GM21619 (cell line): ENCODE results near the gene PRKCZ.

Source experiments
- ATAC-seq: cut with Tn5 transposase; IDR thresholded peaks from one replicate; pipeline ENCODE4 v1.9.1; 2021; ENCODE audit not compliant: unreplicated experiment

PRKCZ gene

DNA sequence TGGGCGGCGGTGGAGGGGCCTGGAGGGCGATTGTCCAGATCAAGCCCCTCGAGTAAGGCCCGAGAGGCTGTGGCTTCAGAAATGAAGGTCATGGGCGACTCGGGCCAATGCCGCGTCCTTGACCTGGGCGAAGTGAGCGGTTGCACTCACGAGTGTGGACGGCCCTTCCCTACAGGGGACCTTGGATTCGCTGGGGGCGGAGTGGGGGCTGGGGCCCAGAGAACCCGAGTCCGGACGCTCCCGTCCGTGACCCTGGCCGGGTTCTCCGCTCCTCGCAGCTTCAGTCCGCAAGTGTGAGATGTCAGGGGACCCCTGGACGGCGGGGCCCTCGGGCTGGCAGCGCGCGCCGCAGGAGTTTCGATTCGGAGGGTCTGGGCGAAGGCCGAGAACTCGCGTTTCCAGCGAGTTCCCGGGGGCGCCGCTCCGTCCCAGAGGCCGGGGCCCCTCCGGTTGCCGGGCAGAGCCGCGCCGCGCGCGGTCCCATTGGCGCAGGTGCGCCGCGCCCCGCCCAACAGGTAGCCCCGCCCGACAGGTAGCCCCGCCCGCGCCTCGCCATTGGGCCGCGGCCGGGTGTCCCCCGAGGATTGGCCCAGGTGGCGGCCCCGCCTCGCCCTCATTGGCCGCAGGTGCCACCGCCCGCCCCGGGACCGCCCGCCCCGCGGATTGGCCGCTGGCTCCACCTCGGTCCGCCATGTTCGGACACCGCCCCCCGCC lies at the start of gene PRKCZ:
PRKCZ (plus strand) TSS at position 694 of the 714 bp plus-strand sequence. CDS start 220 bp downstream, outside the sequence.
- ATAC-seq, result peak; percentile 67

GRCh38 chr1:2000432-2000831 lies 49.8 kb upstream of the PRKCZ start:
- no peak for ATAC-seq

DNA sequence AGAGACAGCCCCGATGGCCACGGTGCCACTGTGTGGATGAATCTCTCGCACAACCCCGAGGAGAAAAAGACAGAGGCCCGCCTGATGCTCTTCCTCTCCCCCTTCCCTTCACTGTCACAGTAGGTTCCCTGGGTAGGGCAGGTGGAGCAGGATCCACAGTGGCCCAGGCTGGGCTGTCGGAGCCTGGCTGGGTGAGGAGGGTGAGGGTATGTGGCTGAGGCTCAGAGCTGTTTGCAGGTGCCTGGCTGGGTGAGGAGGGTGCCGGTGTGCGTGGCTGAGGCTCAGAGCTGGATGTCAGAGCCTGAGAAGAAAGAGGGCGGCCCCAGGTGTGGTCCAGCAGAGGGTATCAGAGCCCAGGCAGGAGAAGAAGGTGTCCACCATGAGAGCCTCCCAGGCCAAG lies 49.4 kb upstream of the PRKCZ start:
- no peak for ATAC-seq

- ATAC-seq, result no peak
These were observed 48.3 kb upstream of the PRKCZ start for GRCh38 chr1:2001773-2002411.

GRCh38 chr1:2003541-2004131 lies 46.6 kb upstream of the PRKCZ start, which contains the start of gene CFAP74:
TSS of gene CFAP74 (minus strand) at chr1:2003786. CDS start at chr1:1990956, 12,830 bp downstream.
- no peak for ATAC-seq

DNA sequence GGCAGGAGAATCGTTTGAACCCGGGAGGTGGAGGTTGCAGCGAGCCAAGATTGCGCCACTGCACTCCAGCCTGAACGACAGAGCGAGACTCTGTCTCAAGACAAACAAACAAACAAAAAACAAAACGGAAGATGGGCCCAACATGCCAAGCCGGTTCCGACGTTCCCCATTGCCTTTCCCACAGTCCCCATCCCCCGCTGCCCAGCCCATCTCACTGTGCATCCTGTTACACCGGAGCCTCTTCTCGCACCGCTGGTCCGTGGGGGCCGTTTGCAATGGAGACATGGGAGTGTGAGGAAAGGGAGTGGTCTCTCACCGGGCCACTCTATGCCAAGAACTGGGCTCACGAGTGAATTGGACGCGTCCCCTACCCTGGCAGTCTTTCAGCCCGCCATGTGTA lies 45.4 kb upstream of the PRKCZ start:
- no peak for ATAC-seq

- ATAC-seq, result no peak
These were observed 40.8 kb upstream of the PRKCZ start for GRCh38 chr1:2009101-2010053.

DNA sequence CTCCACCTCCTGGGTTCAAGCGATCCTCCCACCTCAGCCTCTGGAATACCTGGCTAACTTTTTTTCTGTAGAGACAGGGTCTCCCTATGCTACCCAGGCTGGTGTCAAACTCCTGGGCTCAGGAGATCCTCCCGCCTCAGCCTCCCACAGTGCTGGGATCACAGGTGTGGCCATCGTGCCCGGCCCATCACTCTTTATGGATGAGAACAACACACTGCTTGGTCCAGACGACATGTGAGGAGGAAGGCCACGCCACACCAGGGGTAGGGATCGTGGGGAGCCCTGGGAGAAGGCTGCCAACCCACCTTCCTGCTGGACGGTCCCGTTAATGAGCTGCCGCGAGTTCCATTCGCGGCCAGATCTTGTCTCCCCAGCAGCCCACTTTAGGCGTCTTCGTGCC lies 36.0 kb upstream of the PRKCZ start:
- no peak for ATAC-seq

DNA sequence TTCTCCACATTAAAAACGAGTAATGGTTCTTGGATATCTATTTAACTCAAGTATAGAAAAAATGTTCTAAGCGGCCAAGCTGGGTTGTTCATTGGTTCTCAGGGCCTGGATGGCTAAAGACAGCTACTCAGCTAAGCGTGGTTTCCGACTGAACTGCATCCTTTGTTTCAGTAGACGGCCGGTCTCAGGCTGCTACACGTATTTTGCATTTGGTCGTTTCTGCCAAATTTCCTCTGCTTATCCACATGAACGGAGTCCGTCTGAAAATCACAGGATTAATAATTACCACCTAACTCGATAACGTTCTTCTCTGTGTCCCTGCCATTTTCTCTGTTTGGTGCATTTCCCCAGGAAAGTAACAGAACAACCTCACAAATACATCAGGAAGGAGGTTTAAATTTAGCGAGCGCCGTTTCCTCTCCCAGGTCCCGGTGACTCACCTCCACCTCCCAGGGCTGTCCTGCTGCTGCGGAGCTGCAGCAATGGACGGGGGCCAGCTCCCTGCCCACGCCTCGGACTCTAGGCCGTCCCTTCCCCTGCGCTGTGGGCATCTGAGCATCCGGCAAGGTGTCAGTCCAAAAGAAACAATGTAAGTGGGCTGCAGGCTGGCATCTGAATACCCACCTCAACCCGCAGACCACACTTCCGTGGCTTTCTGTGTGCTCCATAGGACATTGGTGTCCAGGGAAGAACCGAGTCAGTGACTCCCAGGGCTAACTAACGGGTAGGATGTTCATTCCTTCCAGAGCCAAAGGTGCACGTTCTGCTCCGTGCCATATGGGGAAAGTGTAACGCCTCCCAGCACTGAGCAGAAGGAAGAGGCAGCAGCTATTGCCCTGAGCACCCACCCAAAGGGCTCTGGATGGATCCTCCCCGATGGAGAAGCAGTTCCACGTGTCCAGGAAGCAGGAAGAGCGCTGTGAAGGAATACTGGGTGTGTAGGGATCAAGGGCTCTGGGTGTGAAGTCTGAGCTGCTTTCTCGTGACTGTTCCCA lies 35.2 kb upstream of the PRKCZ start:
- no peak for ATAC-seq

- ATAC-seq, result no peak
These were observed 34.1 kb upstream of the PRKCZ start for GRCh38 chr1:2016123-2016522.

- no peak for ATAC-seq
These were observed 31.7 kb upstream of the PRKCZ start for GRCh38 chr1:2018217-2019171.

DNA sequence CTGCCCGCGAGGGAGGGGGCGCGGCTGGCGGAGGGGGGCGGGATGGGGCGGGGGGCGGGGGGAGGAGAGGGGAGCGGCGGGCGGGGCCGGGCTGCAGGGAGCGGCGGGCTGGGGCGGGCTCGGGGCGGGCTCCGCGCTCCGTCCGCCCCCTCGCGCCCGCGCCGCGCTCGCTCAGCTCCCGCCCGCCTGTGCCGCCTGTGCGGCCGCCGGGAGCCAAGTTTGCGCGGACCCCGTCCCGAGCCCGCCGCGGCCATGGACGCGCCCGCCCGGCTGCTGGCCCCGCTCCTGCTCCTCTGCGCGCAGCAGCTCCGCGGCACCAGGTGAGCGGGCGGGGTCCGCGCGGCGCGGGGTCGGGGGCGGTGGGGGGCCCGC lies 31.1 kb upstream of the PRKCZ start, which contains the start of gene GABRD:
GABRD (plus strand) TSS at position 174 of the 372 bp plus-strand sequence; CDS start at position 253, 79 bp downstream.
- ATAC-seq, result no peak

- no peak for ATAC-seq
These were observed 30.5 kb upstream of the PRKCZ start for GRCh38 chr1:2019571-2020309.

DNA sequence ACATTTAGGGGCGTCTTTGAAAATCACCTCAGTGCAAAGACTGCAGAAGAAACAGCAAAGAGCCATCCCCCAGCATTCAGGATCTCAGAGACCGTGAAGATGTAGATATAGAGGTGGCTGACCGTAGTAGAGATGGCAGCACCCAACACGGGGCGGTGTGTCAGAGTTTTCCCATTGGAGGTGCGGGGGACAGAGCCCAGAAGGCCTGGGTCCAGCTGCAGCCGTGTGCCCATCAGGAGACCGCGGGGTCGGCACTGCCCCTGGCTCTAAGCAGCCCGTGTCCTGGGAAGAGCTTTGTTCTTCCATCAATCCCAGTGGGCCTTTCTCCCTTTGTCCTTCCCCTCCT lies 29.9 kb upstream of the PRKCZ start:
- no peak for ATAC-seq

GRCh38 chr1:2021550-2021949 lies 28.7 kb upstream of the PRKCZ start:
- no peak for ATAC-seq

GRCh38 chr1:2022063-2022770 lies 28.0 kb upstream of the PRKCZ start:
- ATAC-seq, result no peak

DNA sequence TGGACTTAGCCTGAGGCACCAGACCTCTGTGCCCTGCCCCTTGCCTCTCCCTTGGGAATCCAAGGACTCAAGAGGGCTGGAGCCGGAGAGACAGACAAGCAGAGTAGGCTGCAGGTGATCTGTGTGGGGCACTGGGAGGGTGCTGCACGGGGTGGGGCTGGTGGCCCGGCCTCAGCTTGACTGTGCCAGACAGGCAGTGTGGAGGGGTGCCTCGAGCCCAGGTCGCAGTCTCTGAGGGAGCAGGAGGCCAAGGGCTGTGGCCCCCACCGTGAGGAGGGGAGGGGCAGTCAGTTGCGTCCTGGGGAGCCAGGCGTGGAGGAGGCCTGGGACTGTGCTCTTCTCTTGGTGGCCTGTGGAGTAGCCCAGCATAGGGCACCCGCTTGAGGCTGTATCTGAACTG lies 27.0 kb upstream of the PRKCZ start:
- ATAC-seq, result no peak
